GM19438 (cell line): Measurements from ENCODE around the gene HBS1L.
A peak's percentile ranks its signal among the peaks of the same experiment; 100 is the strongest.
"Not testable (repeated sequence)": the region's sequence is repeated elsewhere in the genome, so short reads cannot be mapped to it uniquely, and the experiment has no call there.

Source experiments
- ATAC-seq: cut with Tn5 transposase; IDR thresholded peaks from one replicate; pipeline ENCODE4 v1.9.1; 2021; ENCODE audit warnings: low read depth; ENCODE audit not compliant: unreplicated experiment

Gene HBS1L

DNA sequence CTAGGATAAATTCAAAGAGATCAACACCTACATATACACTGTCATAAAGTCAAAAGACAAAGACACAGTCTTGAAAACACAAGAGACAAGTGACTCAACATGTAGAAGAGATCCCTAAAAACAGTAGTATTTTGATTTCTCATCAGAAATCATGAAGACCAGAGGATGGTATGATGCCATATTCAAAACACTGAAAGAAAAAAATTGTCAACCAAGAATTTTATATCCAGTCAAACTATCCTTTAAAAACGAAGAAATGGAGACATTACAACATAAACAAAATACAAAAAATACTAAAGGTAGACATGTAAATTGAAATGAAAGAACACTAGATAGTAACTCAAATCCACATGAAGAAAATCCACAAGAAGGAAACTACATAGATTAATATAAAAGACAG, 27.3 kb upstream of the HBS1L start:
- no peak for ATAC-seq

DNA sequence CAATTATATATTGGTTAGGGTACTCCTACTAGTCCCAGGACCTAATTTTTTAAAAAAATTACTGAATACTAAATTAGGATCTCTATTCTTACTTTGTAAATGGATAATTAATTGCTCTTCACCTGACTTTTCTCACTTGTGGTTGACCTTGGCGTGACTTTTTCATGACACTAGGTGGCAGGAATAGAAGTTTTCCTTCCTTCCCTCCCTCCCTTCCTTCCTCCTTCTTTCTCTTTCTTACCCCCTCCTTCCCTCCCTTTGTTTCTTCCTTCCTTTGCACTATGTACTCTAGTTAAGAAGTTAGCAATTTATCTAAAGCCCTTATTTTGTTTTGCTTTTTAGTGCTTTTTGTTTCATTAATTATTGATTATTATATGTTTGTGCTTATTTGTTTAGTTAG, 20.4 kb upstream of the HBS1L start:
- ATAC-seq, result no peak

GRCh38 chr6:135073756-135074393, 19.3 kb upstream of the HBS1L start:
- ATAC-seq, result no peak

DNA sequence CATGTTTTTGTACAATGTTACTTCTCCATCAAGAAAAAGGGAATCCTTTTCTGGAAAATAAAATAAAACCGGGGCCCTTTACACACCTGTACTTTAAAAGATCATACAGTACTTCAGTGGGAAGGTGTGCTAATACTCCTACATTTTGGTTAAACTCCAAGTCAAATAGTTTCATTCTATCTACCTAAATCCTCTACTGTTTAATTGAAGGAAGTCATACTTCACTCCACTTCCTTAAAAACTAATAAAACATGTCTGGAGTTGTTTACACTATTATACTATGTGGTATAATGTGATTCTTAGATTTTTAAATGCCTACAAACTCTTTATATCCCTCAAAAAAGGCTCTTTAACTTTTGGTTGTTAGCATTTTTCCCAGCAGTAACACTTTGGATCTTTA, 18.6 kb upstream of the HBS1L start:
- no peak for ATAC-seq

GRCh38 chr6:135072753-135073152, 18.1 kb upstream of the HBS1L start:
- ATAC-seq, result no peak

DNA sequence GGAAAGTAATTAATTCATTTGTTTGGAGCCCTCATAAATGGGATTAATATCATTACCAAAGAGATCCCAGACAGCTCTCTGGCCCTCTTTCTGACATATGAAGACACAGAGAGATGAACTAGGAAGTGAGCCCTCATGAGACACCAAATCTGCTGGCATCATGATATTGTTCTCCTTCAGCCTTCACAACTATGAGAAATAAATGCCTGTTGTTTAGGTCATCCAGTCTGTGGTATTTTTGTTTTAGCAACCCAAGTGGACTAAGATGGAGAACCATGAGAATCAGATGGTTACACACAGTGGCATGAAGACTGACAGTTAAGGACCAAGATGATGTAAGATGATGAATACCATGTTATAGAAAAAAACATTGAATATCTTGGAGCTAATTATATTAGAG, 16.9 kb upstream of the HBS1L start:
- ATAC-seq, result no peak

DNA sequence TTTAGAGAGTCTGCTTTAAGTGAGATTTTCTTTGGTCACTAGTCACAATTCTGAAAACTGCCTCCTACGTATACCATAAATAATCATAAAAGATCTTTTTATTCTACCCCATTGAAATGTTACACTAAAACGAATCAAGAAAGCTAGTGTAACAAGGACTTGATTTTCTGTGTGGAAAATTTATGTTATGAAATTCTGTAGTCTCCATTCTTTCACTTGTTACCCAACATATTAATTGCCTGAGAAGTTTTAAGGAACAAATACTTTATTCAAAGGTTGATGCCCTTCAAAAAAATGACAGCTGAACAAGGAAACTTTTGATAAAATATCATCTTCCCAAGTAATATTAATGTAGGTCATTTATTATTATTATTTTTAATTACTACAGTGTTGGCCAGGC, 13.3 kb upstream of the HBS1L start:
- no peak for ATAC-seq

DNA sequence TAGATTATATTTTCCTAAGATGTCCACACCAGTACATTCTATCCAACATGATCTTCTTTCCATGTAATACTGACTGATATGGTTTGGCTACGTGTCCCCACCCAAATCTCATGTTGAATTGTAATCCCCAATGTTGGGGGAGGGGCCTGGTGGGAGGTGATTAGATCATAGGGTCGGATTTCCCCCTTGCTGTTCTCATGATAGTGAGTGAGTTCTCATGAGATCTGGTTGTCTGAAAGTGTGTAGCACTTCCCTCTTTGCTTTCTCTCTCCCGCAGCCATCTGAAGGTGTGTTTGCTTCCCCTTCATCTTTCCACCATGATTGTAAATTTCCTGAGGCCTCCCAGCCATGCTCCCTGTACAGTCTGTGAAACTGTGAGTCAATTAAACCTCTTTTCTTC, 12.2 kb upstream of the HBS1L start:
- ATAC-seq, result no peak

DNA sequence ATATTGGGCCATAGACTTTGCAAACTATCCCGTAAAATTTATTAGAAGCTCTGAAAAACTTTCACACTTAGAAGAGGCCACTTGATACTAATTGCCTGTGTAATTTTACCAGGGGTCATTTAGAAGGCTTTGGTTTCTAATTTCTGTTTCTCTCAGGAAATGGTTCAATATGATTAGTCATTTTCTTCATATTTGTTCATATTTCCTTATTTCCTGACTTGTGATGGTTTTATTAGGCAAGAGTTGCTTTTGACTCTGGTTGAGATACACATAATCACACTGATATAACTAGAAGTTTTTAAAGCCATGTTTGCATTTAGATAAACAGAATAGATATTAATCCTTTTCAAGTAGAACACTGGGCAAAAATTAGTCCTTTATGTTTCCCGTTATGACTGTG, 11.8 kb upstream of the HBS1L start:
- no peak for ATAC-seq

DNA sequence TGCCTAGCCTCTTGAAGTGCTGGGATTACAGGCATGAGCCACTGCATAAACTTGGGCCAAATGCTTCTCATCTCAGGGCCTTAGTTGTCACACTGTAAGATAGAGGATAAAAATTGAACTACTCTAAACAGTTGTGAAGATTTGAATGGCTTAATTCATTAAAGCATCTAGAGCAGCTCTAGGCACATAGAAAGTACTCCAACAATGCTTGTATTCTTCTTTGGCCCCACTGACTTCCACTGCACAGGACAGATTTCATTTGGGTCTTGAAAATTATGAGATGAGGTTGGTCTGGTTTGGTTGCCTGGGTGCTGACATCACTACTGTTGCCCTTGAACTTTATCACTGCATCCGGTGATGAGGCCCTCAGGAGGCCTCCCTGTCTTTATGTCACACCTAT, 10.0 kb upstream of the HBS1L start:
- ATAC-seq, result no peak

- ATAC-seq, result no peak
These were observed 9.3 kb upstream of the HBS1L start for GRCh38 chr6:135063926-135064325.

- ATAC-seq, result no peak
These were observed 8.1 kb upstream of the HBS1L start for GRCh38 chr6:135062735-135063134.

GRCh38 chr6:135060076-135060475, 5.5 kb upstream of the HBS1L start:
- no peak for ATAC-seq

- ATAC-seq, result not testable (repeated sequence)
These were observed 3.7 kb upstream of the HBS1L start for GRCh38 chr6:135058299-135058698.

GRCh38 chr6:135056632-135057031, 2.0 kb upstream of the HBS1L start:
- ATAC-seq, result no peak

DNA sequence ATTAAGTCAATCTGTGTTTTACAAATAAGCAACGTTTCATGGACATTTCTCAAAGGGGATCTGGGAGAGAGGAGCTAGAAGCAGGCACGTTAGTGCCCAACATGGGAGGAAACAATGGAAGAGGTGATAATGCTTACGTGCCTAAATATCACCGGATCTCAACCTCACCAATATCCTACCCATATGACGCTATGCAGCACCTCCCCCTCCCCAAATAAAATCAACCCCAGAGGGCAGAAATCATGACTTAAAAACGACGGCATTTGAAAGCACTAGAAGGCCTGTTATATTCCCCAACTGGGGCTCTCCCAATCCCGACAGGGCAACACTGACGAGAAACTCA, 425 bp downstream of the HBS1L start:
- peak; percentile 1 for ATAC-seq

DNA sequence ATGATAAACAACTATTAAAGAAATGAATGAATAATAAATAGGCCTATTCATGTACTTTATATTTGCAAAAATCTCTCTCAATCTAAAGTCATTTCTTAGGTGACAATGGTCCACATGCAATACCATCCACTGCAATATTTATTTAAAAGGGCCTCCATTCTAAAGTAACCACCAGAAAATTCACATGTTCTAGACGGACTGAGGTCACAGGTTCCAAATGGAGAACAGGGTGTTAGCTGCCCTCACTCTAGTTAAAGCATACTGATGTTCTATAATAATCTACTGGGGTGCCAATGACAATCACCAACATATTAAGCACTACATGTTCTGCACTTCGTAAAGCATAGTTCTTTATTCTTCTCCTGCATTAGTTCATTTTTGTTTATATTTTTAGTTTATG, 1.2 kb downstream of the HBS1L start:
- no peak for ATAC-seq

DNA sequence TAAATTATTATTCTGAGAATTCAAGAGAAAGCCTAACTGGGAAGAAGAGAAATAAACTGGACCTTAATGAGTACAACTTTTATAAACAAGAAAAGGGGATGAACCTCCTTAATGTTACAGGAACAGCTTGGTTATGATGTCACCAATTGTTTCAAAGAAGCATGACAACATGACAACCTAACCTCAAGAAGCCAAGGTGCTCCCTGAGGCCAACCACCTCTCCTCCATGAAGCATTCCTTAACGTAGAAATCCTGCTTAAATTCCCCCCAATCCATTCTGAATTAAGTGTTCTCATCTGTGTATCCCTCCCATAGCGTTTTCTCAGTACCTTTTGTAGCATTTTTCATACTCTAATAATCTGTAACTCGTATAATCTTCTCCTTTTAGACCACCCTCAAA, 1.7 kb downstream of the HBS1L start:
- ATAC-seq, result no peak

DNA sequence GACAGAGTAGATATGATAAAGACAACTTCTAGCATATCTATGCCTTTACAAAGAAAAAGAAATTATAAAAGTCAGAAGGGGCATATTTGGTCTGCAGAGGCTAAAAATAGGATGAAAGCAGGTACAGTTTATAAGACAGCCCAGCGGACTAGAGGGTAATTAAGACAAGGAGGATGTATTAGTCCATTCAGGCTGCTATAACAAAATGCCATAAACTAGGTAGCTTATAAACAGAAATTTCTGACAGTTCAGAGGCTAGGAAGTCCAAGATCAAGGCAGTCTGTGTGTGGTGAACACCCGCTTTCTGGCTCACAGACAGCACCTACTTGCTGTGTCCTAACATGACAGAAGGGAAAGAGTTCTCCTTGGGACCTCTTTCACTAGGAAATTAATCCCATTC, 5.7 kb downstream of the HBS1L start:
- ATAC-seq, result no peak

DNA sequence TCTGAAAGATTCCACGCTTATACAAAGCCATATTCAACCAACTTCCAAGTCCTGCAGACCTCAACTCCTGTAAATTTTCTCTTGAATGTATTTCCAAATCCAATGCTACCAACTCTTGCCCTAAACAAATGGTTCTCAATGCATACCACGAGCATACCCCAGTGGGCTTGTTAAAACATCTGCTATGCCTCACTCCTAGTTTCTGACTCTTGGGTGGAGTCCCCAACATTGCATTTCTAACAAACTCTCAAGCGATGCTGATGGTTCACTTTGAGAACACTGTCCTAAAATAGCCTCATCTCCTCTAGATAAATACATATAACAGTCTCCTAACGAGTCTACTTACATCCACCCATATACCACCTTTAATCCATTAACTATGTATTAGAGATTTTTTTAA, 7.3 kb downstream of the HBS1L start:
- ATAC-seq, result no peak

DNA sequence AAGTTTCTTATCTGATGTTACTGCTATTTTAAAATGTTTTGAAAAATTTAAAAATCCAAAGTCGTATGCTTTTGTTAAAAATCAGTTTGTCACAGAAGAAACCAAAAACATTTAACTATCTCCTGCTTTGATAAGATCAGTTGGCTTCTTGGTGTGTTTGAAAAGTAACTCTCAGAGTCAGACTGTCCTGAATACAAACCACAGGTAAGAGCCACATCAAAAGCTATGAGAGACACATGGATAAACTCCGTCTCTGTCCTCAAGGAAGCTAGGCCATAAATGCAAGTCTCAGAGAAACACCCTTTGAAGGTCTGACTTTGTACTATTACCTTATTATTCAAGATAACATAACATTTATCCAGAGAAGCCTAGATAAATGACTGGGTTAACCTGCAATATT, 7.7 kb downstream of the HBS1L start:
- ATAC-seq, result no peak

DNA sequence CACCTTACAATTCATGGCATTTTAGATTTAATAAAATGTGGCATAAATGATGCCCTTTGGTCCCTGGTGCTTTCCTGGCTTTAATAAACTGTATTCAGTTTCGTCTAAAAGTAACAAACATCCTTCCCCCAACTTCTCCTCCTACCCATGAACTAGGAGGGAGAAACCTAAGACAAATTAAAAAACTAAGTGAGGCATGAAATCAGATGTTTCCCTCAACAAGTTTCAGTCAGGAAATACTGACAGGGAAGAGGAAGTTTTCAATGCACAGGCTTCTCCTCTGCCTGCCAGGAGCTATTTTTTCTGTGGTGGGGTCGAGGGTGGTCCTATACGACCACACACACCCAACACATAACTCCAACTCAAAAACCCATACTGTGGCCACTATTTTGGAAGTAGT, 10.0 kb downstream of the HBS1L start:
- ATAC-seq, result no peak

DNA sequence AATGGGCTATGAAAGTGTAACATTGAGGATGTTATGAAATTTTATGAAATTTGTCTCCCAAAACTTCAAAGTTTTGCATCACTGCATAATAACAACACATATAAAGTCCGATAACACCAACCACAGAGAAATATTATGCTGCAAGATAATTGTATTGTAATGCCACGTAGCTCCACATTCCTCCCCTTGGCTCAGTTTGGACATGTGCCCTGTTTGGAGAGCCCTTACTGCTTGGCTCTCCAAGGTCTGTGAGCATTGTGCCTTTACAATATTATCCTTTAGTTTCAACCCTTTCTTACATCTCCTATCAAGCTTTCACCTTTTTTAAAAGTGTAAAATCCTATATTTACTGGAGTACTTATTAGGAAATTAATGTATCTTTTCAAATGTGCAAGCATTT, 10.8 kb downstream of the HBS1L start:
- no peak for ATAC-seq
